HG03521 (cell line): ENCODE results near the gene COL6A1.
"Not testable (repeated sequence)": the region's sequence is repeated elsewhere in the genome, so short reads cannot be mapped to it uniquely, and the experiment has no call there.

ENCODE experiments used
- ATAC-seq: cut with Tn5 transposase; IDR thresholded peaks from one replicate; pipeline ENCODE4 v1.9.1; 2021; ENCODE audit warnings: mild to moderate bottlenecking, moderate library complexity; ENCODE audit not compliant: unreplicated experiment

Gene COL6A1

DNA sequence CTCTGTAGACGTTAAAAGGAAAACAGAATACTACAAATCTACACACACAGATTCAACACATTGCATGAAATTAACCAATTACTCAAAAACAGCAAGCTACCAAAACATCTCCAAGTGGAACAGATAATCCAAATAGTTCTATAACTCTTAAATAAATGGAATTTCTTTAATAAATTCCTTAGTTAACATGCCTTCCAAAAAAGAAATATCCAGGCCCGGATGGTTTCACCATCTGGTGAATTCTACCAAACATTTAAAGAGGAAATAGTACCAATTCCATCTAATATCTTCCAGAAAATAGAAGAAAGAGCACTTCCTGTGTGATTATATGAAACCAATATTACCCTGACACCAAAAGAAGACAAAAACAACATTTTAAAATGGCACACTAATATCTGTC, 63.6 kb downstream of the COL6A1 start:
- ATAC-seq, result no peak

GRCh38 chr21:46046471-46046870, 64.9 kb downstream of the COL6A1 start:
- ATAC-seq, result no peak

- ATAC-seq, result not testable (repeated sequence)
Observed at GRCh38 chr21:46046906-46047305, 65.3 kb downstream of the COL6A1 start.

DNA sequence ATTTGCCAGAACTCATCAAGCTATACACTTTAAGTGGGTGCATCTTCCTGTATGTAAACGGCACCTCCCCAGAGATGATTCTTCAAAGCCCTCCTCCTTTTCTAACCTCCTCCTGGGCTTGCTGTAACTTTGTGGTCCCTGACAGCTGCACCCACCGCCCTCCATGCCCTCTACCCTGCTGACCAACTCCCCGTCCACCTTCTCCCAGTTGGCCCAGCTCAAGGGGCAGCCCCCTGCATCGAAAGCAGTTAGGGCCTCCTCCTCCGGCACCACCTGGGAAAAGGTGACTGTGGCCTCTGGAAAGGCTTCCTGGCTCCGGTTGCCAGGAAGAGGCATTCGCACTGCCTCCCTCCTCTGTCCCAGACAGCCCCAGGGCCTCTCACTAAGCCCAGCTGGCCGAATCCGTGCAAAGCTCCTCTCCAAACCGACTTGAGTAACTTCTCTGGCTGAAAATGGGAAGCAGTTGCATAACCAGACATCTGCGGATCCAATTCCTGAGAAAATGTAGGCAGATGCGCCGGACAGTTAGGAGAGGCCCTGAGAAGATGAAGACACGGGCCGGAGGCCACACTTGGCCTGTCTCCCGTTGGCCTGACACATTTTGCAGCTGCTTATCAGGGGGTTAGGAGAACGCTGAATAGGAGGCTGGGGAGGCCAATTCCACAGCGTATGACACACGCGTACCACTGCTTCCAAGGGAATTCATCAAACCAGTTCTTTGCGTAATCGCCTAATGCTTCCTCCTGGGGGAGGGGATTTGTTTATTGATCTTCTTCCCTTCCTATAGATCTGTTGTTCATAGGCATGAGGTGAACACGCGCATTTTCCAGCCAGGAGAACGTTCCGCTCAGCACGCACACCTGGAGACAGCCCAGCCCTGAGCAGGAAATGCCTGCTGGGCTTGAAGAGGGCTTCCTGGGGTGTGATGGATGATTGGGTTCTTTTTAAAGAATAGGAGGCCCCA, 67.6 kb downstream of the COL6A1 start:
- no peak for ATAC-seq

DNA sequence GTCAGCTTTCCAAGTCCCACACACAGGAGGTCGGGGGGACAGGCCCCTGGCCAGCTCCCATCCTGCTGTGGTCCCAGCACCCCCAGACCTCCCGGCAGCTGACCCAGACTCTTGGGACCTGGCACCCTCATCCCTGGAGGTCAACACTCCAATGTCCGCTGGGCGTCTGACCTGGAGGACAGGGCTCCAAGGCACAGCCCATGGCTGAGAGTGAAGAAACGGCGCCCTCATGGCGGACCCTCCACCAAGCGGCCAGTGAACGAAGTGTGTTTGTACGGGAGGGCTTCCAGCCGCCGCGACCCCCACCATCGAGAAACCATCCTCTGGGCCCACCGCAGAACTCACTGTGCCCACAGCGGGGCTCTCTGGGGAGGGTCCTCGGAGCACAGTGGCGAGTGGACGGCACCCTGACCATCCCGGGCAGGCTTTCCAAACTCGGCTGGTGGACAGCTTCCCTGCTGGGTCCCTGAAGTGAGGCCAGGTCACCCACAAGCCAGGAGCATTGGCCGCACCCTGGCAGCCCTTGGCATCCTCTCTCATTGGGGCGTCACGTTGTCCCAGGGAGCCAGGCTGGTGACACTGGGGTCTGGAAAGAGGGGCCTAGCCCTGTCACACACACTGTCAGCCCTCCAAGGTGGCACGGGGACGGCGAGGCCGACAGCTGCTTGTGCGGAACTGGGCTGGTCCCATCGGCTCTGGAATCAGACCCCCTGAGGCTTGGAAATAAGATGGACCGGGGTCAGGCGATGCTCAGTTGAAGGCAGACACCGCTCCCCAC, 68.5 kb downstream of the COL6A1 start:
- no peak for ATAC-seq

DNA sequence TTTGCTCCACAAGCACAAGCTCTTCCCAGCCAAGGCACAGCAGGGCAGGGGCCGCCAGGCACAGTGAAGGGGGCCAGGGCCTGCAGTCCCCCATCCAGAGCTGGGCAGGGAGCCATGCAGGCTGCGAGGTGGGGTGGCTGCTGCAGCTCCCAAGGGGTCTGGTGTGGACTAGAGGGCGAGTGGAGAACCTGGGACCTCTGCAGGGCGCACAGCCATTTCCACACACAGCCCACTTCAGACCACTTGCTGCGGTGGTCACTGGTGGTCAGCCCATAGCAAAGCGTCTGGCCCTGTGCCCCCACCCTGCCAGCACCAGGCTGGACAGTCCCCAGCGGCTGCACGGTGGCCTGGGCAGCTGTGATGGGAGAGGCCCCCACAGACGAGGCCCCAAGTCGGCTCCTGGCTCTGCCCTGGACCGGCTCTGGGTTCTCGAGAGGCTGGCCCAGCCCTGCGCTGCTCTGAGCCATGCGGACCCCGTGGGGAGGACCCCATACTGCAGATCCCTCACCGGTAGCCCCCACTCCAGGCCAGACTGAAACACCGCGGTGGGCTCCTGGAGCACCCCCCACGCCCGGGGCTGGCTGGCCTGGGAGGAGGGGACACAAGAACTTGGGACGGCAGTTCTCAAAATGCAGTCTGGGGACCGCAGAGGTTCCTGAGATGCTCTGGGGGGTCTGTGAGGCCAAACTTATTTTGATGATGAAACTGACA, 69.3 kb downstream of the COL6A1 start:
- no peak for ATAC-seq

DNA sequence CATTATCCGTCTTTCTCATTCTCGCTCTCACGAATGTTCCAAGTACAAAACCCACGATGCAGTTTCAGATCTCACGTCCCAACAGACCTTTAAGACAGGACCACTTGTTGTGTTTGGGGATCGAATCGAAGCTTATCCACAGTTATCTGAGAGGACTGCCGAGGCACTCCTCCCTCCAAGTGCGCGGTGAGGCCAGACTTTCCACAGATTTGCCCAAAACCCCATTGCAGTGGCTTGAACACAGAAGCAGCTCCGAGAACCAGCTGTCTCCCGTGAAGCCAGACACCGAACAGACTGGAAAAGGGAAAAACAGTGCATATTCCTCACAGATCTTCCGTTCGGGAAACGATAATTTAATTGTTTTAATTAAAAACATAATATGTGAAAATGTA, 69.8 kb downstream of the COL6A1 start:
- ATAC-seq, result no peak

DNA sequence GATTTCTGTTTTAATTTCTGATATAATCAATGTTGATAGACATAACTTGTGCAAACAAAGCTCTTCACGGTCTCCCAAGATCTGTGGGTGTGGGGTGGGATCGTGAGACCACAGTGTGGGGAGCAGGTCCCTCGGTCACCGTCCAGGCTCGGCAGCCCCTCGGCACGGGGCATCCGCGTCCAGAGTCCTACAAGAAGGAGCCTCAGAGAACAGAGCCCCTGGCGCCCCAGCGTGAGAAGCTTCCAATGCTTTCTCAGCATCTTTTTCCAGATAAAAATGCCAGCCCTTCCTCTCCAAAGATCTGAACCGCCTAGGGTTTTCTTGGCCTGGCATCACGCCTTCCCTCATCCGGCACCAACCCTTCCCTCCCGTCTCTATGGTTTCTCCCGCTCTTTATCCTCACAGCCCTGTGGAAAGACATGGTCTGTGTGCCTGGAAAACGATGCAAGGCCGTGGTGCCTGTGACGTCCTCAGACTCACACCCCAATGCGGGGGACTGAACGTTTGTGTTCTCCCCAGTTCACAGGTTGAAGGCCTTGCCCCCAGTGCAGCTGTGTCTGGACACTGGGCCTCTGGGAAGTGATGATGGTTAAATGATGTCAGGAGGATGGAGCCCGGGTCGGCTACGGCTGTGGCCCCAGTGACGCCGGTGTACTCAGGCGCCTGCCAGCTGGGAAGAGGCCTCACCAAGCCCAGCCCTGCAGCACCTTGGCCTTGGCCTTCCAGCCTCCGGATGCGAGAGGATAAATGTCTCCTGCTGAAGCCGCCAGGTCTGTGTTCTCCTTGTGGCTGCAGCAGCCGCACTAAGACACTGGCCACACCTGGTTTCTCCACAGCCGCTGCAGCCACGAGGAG, 70.5 kb downstream of the COL6A1 start:
- ATAC-seq, result no peak

GRCh38 chr21:46052703-46053651, 71.4 kb downstream of the COL6A1 start:
- no peak for ATAC-seq

- ATAC-seq, result no peak
Observed at GRCh38 chr21:46054031-46054430, 72.5 kb downstream of the COL6A1 start.

DNA sequence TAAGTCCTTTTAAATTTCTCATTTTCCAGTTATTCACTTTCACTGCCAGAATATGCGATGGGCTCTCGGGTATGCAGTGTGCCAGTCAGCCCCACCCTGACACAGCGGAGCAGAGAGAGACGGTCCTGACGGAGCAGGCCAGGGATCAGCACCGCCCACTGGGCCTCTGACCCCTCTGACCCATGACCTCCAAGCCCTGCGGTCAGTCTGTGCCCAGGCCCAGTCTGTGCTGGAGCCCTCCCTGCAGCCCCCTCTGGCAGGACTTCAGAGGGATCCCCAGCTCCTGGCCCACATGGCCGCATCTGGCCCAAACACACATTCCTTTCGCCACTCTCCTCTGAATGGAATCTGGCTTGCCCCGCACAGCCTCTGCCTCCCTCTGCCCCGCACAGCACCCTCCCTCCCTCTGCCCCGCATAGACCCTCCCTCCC, 72.9 kb downstream of the COL6A1 start:
- no peak for ATAC-seq
